ENCODE results near the gene CALHM5. TPM values are rescaled to one million over a fixed set of nuclear protein-coding genes. Genes with fewer than 3 reads are reported as not detected.

CALHM5 gene
- total RNA-seq, 1 experiment from 2014 or later = 0.05 TPM

DNA sequence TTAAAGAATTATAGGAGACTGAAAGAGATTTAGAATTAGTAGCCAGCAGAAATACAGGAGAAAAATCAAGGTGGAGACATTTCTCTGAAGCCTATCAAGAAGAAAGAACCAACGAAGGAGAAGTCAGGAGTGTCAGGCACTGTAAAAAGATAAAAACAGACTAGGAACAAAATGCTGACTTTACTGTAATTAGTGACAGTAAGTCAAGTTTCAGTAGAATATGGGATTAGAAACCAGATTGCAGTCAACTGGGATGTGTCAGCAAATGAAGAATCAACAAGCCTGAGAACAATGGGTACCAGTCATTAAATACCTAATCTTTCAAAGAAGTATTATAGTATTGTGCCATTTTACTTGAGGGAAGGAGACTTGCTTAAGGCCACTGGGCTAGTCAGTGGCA is 28.7 kb upstream of the CALHM5 start:
- BruUV-seq (replicated peaks) = no TSS peak
- Histone ChIP-seq H3K4me1 (ENCODE audit: control insufficient read depth in 1 of 2, insufficient read depth in 2 of 2, low read length in 2 of 2) (no peaks in the 10 kb centered on the region), H3K27ac (ENCODE audit: low read depth, low read length) (no peak overlapping the region), H3K79me2 (ENCODE audit: insufficient read depth, low read length) (no peaks in the 10 kb centered on the region), H3K9ac (ENCODE audit: low read length) (no peak overlapping the region), H3K4me3 (replicated peaks in 1 of 2; ENCODE audit: low read depth in 1 of 2, low read length in 2 of 2) (no peak overlapping the region), H3K9me3 (ENCODE audit: control insufficient read depth in 1 of 2, insufficient read depth in 1 of 2, low read depth in 1 of 2, low read length in 2 of 2) (no peaks in the 10 kb centered on the region), H3K9me2 (ENCODE audit: insufficient read depth) (no peaks in the 10 kb centered on the region), H3K36me3 (ENCODE audit: control insufficient read depth in 1 of 2, insufficient read depth in 2 of 2, low read length in 2 of 2) (no peaks in the 10 kb centered on the region), H2AFZ (ENCODE audit: low read depth, low read length, poor library complexity, severe bottlenecking) (no peak overlapping the region), H3K27me3 (ENCODE audit: insufficient read depth, low read length) (no peaks in the 10 kb centered on the region), H3K4me2 (ENCODE audit: low read length) (no peak overlapping the region), H4K20me1 (ENCODE audit: insufficient read depth) (no peaks in the 10 kb centered on the region)
- intact Hi-C loops (cut with micrococcal nuclease) = no loop called here
- ChIA-PET CTCF (no interaction called here), RAD21 (ENCODE audit: low non-redundant PET in 1 of 2, low total read pairs in 2 of 2, uncharacterized antibody in 2 of 2, unreplicated experiment in 2 of 2) (no interaction called here), POLR2A (no interaction called here)
- ATAC-seq (no peak), DNase-seq (ENCODE audit: low read depth, low spot score) (no peak)
- TF ChIP-seq POLR2A (IDR thresholded peaks at IDR 0.05; ENCODE audit: borderline replicate concordance, extremely low read depth, insufficient read depth, insufficient read length) = no peak
- TF ChIP-seq, protein P1, sequence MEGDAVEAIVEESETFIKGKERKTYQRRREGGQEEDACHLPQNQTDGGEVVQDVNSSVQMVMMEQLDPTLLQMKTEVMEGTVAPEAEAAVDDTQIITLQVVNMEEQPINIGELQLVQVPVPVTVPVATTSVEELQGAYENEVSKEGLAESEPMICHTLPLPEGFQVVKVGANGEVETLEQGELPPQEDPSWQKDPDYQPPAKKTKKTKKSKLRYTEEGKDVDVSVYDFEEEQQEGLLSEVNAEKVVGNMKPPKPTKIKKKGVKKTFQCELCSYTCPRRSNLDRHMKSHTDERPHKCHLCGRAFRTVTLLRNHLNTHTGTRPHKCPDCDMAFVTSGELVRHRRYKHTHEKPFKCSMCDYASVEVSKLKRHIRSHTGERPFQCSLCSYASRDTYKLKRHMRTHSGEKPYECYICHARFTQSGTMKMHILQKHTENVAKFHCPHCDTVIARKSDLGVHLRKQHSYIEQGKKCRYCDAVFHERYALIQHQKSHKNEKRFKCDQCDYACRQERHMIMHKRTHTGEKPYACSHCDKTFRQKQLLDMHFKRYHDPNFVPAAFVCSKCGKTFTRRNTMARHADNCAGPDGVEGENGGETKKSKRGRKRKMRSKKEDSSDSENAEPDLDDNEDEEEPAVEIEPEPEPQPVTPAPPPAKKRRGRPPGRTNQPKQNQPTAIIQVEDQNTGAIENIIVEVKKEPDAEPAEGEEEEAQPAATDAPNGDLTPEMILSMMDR (IDR thresholded peaks at IDR 0.05 in 2 of 3, conservative IDR thresholded peaks at IDR 0.05 in 1 of 3; ENCODE audit: borderline replicate concordance in 1 of 3, insufficient read depth in 1 of 3, low read depth in 2 of 3, low read length in 2 of 3) = no peak
- no peak for TF ChIP-seq CBX3 (IDR thresholded peaks at IDR 0.05; ENCODE audit: low read depth)
- no peak for TF ChIP-seq SRF (IDR thresholded peaks at IDR 0.05; ENCODE audit: low read depth)
- TF ChIP-seq ZNF274 (IDR thresholded peaks at IDR 0.05; ENCODE audit: low read depth, low read length) = no peak
- TF ChIP-seq TCF7L2 (IDR thresholded peaks at IDR 0.05; ENCODE audit: borderline replicate concordance, extremely low read depth, insufficient read depth, insufficient read length) = no peak
- TF ChIP-seq, protein P2, sequence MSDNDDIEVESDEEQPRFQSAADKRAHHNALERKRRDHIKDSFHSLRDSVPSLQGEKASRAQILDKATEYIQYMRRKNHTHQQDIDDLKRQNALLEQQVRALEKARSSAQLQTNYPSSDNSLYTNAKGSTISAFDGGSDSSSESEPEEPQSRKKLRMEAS (IDR thresholded peaks at IDR 0.05) = no peak
- TF ChIP-seq, protein P3, sequence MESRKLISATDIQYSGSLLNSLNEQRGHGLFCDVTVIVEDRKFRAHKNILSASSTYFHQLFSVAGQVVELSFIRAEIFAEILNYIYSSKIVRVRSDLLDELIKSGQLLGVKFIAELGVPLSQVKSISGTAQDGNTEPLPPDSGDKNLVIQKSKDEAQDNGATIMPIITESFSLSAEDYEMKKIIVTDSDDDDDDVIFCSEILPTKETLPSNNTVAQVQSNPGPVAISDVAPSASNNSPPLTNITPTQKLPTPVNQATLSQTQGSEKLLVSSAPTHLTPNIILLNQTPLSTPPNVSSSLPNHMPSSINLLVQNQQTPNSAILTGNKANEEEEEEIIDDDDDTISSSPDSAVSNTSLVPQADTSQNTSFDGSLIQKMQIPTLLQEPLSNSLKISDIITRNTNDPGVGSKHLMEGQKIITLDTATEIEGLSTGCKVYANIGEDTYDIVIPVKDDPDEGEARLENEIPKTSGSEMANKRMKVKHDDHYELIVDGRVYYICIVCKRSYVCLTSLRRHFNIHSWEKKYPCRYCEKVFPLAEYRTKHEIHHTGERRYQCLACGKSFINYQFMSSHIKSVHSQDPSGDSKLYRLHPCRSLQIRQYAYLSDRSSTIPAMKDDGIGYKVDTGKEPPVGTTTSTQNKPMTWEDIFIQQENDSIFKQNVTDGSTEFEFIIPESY (IDR thresholded peaks at IDR 0.05; ENCODE audit: extremely low read depth, insufficient replicate concordance, low read length) = no peak
- TF ChIP-seq EZH2 (IDR thresholded peaks at IDR 0.05) = no peak
- no peak for TF ChIP-seq RAD21 (IDR thresholded peaks at IDR 0.05; ENCODE audit: low read depth)
- TF ChIP-seq JUND (IDR thresholded peaks at IDR 0.05) = no peak
- TF ChIP-seq ATF3 (IDR thresholded peaks at IDR 0.05) = no peak
- TF ChIP-seq ZFX (IDR thresholded peaks at IDR 0.05) = no peak
- no peak for TF ChIP-seq CEBPB (IDR thresholded peaks at IDR 0.05; ENCODE audit: low read depth)
- no peak for TF ChIP-seq ELF1 (IDR thresholded peaks at IDR 0.05; ENCODE audit: borderline replicate concordance, low read depth)
- no peak for TF ChIP-seq SIN3A (IDR thresholded peaks at IDR 0.05; ENCODE audit: low read depth)
- TF ChIP-seq YY1 (IDR thresholded peaks at IDR 0.05; ENCODE audit: extremely low read depth, insufficient replicate concordance, low read depth, low read length) = no peak
- no peak for TF ChIP-seq FOSL1 (IDR thresholded peaks at IDR 0.05; ENCODE audit: low read depth)
- no peak for TF ChIP-seq SP1 (IDR thresholded peaks at IDR 0.05; ENCODE audit: low read depth)

Measured in HCT116 (cell line).